Tibial artery (tissue), 4 donors: Measurements from ENCODE around the gene NDUFA9.

Source experiments
- DNase-seq, 2 donors: peaks; one replicate each; pipeline ENCODE4 v3.0.0-alpha.2; 2019
- H3K27ac ChIP-seq, 2 donors: fragments of 200-600 bp; sonication (generic) in 1 of 2; 1 replicate in 1 of 2; 2 replicates in 1 of 2; pipeline ENCODE4 v1.5.1; 2018 to 2019; ENCODE audit warnings: mild to moderate bottlenecking in 1 of 2
- H3K27me3 ChIP-seq, 2 donors: fragments of 200-600 bp; sonication (generic) in 1 of 2; one replicate each; pipeline versions ENCODE4 v1.5.1 to v1.6.0; 2016 to 2019
- H3K36me3 ChIP-seq, 3 donors: fragments of 200-600 bp; sonication (generic) in 2 of 3; one replicate each; pipeline ENCODE4 v1.5.1; 2016 to 2019; ENCODE audit warnings: mild to moderate bottlenecking in 2 of 3
- H3K4me1 ChIP-seq, 4 donors: fragments of 200-600 bp; sonication (generic) in 2 of 4; 1 replicate in 3 of 4; 2 replicates in 1 of 4; pipeline ENCODE4 v1.5.1; 2016 to 2019
- H3K4me3 ChIP-seq, 2 donors: fragments of 200-600 bp; sonication (generic) in 1 of 2; 1 replicate in 1 of 2; 2 replicates in 1 of 2; pipeline ENCODE4 v1.5.1; 2018 to 2019; ENCODE audit warnings: mild to moderate bottlenecking in 2 of 2
- H3K9me3 ChIP-seq, 3 donors: fragments of 200-600 bp; sonication (generic) in 1 of 3; one replicate each; pipeline ENCODE4 v1.5.1; 2016 to 2019
- CTCF ChIP-seq, 2 experiments: fragments of 200-600 bp in 1 of 2; fragments of 450-650 bp in 1 of 2; IDR thresholded peaks; one replicate each; pipeline ENCODE4 v1.5.1; 2017 to 2019; ENCODE audit warnings: antibody characterized with exemption in 2 of 2, mild to moderate bottlenecking in 1 of 2, moderate library complexity in 1 of 2
- intact Hi-C: fragments of 100-400 bp; cut with DNase I; formaldehyde crosslinking; loops from one replicate; pipeline ENCODE4 v1.15.0; 2023; ENCODE audit warnings: low total_unique reads

The NDUFA9 gene

DNA sequence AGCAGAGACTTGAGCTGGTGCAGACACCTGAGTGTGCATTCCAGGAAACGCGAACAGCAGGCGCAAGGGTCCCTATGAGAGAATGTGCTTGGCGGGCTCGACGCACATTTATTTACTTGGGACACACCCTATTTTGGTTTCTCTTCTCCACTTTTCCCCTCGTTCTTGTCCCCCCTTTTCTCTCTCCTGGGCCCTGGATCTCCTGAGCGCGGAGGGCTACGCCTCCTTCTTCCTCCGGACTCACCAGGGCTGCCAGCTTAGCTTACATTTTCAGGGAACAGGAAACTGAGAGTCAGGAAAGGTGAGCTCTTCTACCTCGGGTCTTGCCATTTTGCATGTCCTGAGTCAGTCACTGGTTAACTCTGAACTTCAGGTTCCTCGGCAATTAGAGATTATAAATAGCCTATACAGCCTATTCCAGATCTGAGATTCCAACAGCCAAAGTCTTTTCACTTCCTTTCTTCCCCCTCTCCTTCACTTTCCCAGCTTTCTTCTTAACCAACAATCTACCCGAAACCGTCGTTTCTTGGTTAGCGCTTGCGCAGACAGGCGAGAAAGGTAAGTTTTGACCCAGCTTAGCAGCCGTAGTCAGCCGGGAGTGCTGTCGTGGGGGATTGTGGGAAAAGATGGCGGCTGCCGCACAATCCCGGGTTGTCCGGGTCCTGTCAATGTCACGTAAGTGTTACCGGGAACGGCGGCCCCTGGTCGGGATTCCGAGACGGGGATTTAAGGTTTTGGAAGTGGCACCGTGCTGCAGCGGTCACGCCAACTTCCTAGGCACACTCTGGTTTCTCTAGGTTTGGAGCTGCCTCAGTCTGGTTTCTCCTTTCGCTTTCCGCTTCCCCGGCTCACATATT lies at the start of gene NDUFA9, which contains the start of gene AKAP3:
NDUFA9 (plus strand) TSS at position 614 of the 857 bp plus-strand sequence; CDS start at position 627, 13 bp downstream.
AKAP3 (minus strand) TSS at position 551 of the 857 bp plus-strand sequence. CDS start 10,855 bp downstream, outside the sequence.
- Histone ChIP-seq H3K9me3 (no peaks in the 10 kb centered on the region), H3K36me3 (no peaks in the 10 kb centered on the region), H3K4me1 (peaks cover 0 to 18% (median 11%) of the 10 kb centered on the region in 4 donors), H3K4me3 (peak within 1 kb of the TSS; percentile 74 to 90), H3K27ac (peak within 1 kb of the TSS; percentile 82 to 90), H3K27me3 (no peaks in the 10 kb centered on the region)
- intact Hi-C loops = loop anchor here (5.0 to 10.0 kb wide), 2 partner anchors 46 to 114 kb away; partner anchors contain the start of gene RAD51AP1
- TF ChIP-seq CTCF (IDR thresholded peaks at IDR 0.05) = no peak
- DNase-seq = peak; percentile 79 to 85

GRCh38 chr12:4603421-4603820 lies 45.5 kb upstream of the NDUFA9 start:
- intact Hi-C loops = loop anchor here (5.0 kb wide), 1 partner anchor 44 kb away; the partner anchor contains the start of genes AKAP3 and NDUFA9

GRCh38 chr12:4603946-4604345 lies 45.0 kb upstream of the NDUFA9 start:
- no peak overlapping the region for H3K4me3 ChIP-seq
- DNase-seq = no peak
- peaks cover 0 to 20% (median 8%) of the 10 kb centered on the region in 4 donors for H3K4me1 ChIP-seq
- H3K27me3 ChIP-seq = no peaks in the 10 kb centered on the region
- intact Hi-C loops = loop anchor here (5.0 kb wide), 1 partner anchor 43 kb away; the partner anchor contains the start of genes AKAP3 and NDUFA9
- TF ChIP-seq CTCF (IDR thresholded peaks at IDR 0.05) = no peak
- no peak overlapping the region for H3K27ac ChIP-seq
- H3K36me3 ChIP-seq = peaks cover 0 to 11% (median 0%) of the 10 kb centered on the region in 3 donors
- no peaks in the 10 kb centered on the region for H3K9me3 ChIP-seq

More at GRCh38 chr12:4603421-4603820, 45.5 kb upstream of the NDUFA9 start:
- H3K4me3 ChIP-seq = no peak overlapping the region
- H3K27ac ChIP-seq = no peak overlapping the region
- no peaks in the 10 kb centered on the region for H3K9me3 ChIP-seq
- no peak for TF ChIP-seq CTCF (IDR thresholded peaks at IDR 0.05)
- no peaks in the 10 kb centered on the region for H3K27me3 ChIP-seq
- no peak for DNase-seq
- H3K36me3 ChIP-seq = peaks cover 0 to 10% (median 0%) of the 10 kb centered on the region in 3 donors
- peaks cover 0 to 20% (median 8%) of the 10 kb centered on the region in 4 donors for H3K4me1 ChIP-seq

- Histone ChIP-seq H3K4me1 (peaks cover 0 to 20% (median 8%) of the 10 kb centered on the region in 4 donors), H3K27ac (peak overlapping the region; percentile 71 to 76), H3K9me3 (no peaks in the 10 kb centered on the region), H3K27me3 (no peaks in the 10 kb centered on the region), H3K4me3 (peak overlapping the region; percentile 73 to 79), H3K36me3 (peaks cover 0 to 11% (median 0%) of the 10 kb centered on the region in 3 donors)
- intact Hi-C loops = loop anchor here (5.0 kb wide), 1 partner anchor 43 kb away; the partner anchor contains the start of genes AKAP3 and NDUFA9
- TF ChIP-seq CTCF (IDR thresholded peaks at IDR 0.05) = peak; percentile 89 to 98
- DNase-seq = peak; percentile 82 to 86
These were observed 44.2 kb upstream of the NDUFA9 start for GRCh38 chr12:4604684-4605193.

- no peak for DNase-seq
- Histone ChIP-seq H3K4me1 (peaks cover 0 to 20% (median 8%) of the 10 kb centered on the region in 4 donors), H3K27ac (no peak overlapping the region), H3K4me3 (no peak overlapping the region), H3K27me3 (no peaks in the 10 kb centered on the region), H3K9me3 (no peaks in the 10 kb centered on the region), H3K36me3 (peaks cover 18 to 31% (median 20%) of the 10 kb centered on the region in 3 donors)
- no peak for TF ChIP-seq CTCF (IDR thresholded peaks at IDR 0.05)
- intact Hi-C loops = no loop called here
These were observed 41.9 kb upstream of the NDUFA9 start for GRCh38 chr12:4607056-4607455.
